Measurements from ENCODE around the gene OGDHL. TPM values are rescaled to one million over a fixed set of nuclear protein-coding genes. Genes with fewer than 3 reads are reported as not detected.
"Not testable (repeated sequence)": the region's sequence is repeated elsewhere in the genome, so short reads cannot be mapped to it uniquely, and the experiment has no call there.

Gene OGDHL
- total and polyA plus RNA-seq, 3 donors from 2014 or later: 6.4 to 16.6 (median 10.7) TPM

DNA sequence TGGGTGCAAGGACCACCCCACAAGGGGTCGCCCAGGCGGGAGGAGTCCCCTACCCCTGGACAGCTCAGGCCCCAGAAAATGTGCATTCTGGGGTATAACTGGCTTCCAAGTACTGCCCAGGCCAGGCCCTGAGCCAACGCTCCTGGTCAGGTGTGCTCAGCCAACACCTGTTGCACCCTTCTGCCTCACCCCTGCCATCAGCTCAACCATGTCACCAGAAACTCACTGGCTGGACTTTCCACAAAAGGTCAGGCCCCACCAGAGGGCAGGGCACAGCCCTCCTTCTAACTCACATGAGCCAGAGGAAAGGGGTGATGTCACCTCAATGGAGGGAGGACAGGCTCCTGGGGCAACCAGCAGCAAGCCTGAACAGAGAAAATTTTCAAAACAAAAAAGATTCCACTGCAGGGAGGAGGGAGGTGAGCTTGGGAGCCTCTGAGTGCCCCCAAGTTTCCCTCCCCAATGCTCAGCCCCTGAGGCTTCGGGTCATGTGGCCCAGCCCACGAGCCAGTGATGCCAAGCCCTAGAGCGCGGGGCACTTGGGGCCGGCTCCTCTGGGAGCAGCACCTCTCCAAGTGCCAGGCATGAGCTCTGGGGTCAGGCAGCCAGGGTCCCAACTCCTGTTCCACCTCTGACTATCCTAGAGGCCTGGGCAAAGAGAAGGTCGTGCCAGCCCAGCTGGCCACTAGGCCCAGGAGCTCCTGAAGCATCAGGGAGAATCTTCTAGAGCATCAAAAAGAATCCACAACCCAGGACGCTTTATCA lies 2.2 kb downstream of the OGDHL start:
- no peak for TF ChIP-seq POLR2A (IDR thresholded peaks at IDR 0.05)
- TF ChIP-seq, protein P1, sequence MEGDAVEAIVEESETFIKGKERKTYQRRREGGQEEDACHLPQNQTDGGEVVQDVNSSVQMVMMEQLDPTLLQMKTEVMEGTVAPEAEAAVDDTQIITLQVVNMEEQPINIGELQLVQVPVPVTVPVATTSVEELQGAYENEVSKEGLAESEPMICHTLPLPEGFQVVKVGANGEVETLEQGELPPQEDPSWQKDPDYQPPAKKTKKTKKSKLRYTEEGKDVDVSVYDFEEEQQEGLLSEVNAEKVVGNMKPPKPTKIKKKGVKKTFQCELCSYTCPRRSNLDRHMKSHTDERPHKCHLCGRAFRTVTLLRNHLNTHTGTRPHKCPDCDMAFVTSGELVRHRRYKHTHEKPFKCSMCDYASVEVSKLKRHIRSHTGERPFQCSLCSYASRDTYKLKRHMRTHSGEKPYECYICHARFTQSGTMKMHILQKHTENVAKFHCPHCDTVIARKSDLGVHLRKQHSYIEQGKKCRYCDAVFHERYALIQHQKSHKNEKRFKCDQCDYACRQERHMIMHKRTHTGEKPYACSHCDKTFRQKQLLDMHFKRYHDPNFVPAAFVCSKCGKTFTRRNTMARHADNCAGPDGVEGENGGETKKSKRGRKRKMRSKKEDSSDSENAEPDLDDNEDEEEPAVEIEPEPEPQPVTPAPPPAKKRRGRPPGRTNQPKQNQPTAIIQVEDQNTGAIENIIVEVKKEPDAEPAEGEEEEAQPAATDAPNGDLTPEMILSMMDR (IDR thresholded peaks at IDR 0.05): no peak
- H3K4me3 ChIP-seq: no peak overlapping the region
- no peak overlapping the region for H3K27ac ChIP-seq
- no peaks in the 10 kb centered on the region for H3K4me1 ChIP-seq
- no peaks in the 10 kb centered on the region for H3K9me3 ChIP-seq
- 87 to 100% methylated on average over 1 to 10 of the region's 10 CpGs for WGBS, 2 donors
- no peak for DNase-seq
- H3K27me3 ChIP-seq: no peaks in the 10 kb centered on the region
- intact Hi-C loops (cut with DNase I; ENCODE audit: low total_unique reads): no loop called here
- no peaks in the 10 kb centered on the region for H3K36me3 ChIP-seq (ENCODE audit: low read depth, missing control alignments)

DNA sequence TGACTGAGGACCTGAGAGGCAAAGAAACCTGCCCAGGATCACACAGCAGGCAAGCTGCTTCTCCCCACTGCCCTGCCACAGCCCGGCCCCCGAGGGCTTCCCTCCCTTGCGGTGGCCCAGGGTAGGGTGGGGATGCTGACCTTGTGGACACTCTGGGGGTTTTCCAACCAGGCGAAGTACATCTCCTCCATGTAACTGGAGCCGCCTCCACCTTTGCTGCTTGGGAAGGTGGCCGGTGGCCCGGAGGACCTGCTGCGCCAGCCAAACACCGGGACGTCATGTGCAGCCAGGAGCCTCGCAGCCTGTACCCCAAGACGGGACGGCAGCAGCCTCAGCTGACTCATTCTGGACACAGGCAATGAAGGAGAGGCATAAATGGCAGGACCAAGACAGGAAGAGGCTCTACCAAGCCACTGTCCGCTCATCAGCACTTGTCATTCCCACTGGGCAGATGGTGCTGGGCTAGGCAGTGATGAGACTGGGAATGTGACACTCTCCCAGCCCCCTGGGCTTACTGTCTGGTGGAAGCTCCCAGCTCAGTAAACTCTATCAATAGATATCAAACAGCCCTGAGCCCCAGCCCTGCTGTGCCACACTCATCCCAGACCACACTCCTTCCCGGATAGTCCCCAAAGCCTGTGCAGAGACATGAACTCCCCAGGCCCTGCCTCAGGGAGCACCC lies 3.7 kb downstream of the OGDHL start:
- Histone ChIP-seq H3K9me3 (no peaks in the 10 kb centered on the region), H3K27me3 (no peaks in the 10 kb centered on the region), H3K4me3 (no peak overlapping the region), H3K27ac (no peak overlapping the region), H3K36me3 (ENCODE audit: low read depth, missing control alignments) (no peaks in the 10 kb centered on the region), H3K4me1 (no peaks in the 10 kb centered on the region)
- intact Hi-C loops (cut with DNase I; ENCODE audit: low total_unique reads): no loop called here
- DNase-seq: no peak
- WGBS, 2 donors: 81 to 93% methylated on average over 4 to 15 of the region's 15 CpGs
- TF ChIP-seq, protein P1 (IDR thresholded peaks at IDR 0.05): no peak
- TF ChIP-seq POLR2A (IDR thresholded peaks at IDR 0.05): no peak

DNA sequence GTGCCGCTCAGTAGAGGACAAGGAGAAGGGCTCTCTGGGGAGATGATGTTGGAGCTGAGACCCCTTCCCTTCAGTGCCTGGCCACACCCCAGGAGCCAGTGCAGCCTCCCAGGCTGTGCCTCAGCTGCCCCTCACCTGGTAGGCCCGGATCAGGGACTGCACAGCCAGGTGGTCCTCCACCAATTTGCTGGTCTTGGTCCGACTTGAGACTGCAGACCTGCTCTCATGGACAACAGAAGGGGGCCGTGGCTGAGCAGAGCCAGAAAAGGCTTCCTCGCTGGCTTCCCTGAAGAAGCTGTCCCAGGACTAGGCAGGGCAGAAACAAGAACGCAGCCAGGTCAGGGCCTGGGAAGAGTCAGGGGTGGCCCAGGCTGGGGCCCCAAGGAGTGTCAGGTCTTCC lies 5.5 kb downstream of the OGDHL start:
- TF ChIP-seq POLR2A (IDR thresholded peaks at IDR 0.05): no peak
- TF ChIP-seq, protein P1 (IDR thresholded peaks at IDR 0.05): no peak
- Histone ChIP-seq H3K9me3 (no peaks in the 10 kb centered on the region), H3K4me1 (no peaks in the 10 kb centered on the region), H3K4me3 (no peak overlapping the region), H3K27ac (no peak overlapping the region), H3K36me3 (ENCODE audit: low read depth, missing control alignments) (no peaks in the 10 kb centered on the region), H3K27me3 (no peaks in the 10 kb centered on the region)
- intact Hi-C loops (cut with DNase I; ENCODE audit: low total_unique reads): no loop called here
- no peak for DNase-seq
- 88 to 92% methylated on average over 1 to 6 of the region's 6 CpGs for WGBS, 2 donors

DNA sequence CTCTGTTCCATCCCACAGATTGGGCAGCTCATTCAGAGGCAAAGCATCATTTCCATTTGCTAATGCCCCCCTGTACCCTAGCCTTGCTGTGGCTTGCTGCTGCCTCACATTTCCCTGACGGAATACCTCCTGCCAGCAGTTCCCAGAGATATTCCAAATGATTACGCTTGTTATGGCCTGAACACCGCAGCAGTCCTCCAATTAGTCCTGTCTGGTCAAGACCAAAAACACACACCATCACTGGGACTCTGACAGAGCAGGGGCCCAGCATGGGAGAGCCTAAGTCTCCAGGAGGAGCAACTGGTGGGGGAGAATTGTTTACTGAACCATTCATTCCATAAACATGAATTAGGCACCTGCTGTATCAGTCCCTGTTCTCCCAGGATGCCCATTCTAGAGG lies 6.1 kb downstream of the OGDHL start:
- WGBS, 2 donors: 91 to 100% methylated on average over 3 of the region's 3 CpGs
- TF ChIP-seq, protein P1 (IDR thresholded peaks at IDR 0.05): no peak
- TF ChIP-seq POLR2A (IDR thresholded peaks at IDR 0.05): no peak
- no peak for DNase-seq
- H3K27ac ChIP-seq: no peak overlapping the region
- no peaks in the 10 kb centered on the region for H3K9me3 ChIP-seq
- intact Hi-C loops (cut with DNase I; ENCODE audit: low total_unique reads): no loop called here
- H3K36me3 ChIP-seq (ENCODE audit: low read depth, missing control alignments): no peaks in the 10 kb centered on the region
- no peaks in the 10 kb centered on the region for H3K27me3 ChIP-seq
- H3K4me1 ChIP-seq: no peaks in the 10 kb centered on the region
- no peak overlapping the region for H3K4me3 ChIP-seq

DNA sequence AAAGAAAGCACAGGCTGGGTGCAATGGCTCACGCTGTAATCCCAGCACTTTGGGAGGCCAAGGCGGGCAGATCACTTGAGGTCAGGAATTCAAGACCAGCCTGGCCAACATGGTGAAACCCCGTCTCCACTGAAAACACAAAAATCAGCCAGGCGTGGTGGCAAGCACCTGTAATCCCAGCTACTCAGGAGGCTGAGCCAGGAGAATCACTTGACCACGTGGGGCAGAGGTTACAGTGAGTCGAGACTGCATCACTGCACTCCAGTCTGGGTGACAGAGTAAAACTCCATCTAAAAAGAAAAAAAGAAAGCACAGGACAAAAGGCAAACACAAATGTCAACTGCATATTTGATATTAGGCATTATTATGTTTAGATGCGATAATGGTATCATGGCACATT lies 7.2 kb downstream of the OGDHL start:
- H3K4me1 ChIP-seq; intact Hi-C loops (cut with DNase I; ENCODE audit: low total_unique reads); H3K27ac ChIP-seq; H3K9me3 ChIP-seq; DNase-seq; H3K4me3 ChIP-seq; H3K36me3 ChIP-seq (ENCODE audit: low read depth, missing control alignments); H3K27me3 ChIP-seq: not testable (repeated sequence)
- 81 to 86% methylated on average over 7 of the region's 7 CpGs for WGBS, 2 donors
